NCI-H2171 (cell line): ENCODE measurements around the gene BCOR.
A peak's percentile ranks its signal among the peaks of the same experiment; 100 is the strongest.

Source experiments
- DNase-seq: peaks from one replicate; lab custom pipeline; 2025; lab: John Stamatoyannopoulos, UW

Gene BCOR

DNA sequence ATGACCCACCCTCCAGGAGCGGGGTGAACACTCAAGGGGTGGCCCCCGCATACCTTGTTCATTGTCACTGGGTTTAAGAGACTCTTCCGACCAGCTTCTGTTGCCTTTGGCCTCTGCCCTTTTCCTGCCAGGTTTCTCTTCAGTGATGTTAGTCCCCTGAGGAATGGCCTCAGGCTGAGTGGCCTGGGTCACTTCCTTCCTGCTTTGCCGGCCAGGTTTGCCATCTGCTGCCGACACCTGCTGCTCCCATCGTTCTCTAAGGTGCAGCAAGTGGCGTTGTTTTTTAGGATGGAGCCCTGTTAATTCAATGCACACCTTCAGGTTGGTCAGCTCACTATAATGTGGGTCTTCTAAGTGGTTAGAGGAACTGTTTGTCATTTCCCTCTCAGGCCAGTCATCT is 34.2 kb downstream of the BCOR start:
- no peak for DNase-seq

DNA sequence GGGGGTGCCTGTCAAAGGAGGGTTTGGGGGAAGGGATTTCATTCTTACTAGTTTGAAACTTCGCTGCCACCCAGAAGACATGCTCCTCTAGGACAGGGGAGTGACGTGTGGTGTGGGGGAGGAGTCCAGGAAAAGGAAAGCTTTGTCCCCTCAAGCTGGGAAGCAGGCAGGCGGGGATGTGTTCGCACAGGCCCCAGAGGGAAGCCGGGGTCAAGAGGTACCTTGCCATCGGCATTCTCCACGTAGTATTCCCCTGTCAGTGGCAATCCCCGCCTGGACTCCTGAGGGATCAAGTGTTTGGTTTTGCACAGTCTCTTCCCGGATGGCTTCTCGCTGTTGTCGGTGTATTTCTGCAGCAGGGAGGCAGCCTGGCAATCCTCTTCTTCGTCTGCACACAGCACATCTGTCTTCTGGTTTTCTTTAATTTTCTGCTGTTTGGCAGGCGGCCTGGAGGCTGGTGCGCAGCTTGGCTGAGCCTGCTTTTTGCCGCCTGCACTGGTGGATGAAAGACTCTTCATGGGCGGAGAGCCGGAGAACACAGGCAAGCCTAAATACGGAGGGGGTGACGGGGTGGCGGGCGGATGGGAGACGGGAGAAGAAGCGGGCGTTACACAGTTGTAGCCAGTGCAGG is 35.1 kb downstream of the BCOR start:
- no peak for DNase-seq

DNA sequence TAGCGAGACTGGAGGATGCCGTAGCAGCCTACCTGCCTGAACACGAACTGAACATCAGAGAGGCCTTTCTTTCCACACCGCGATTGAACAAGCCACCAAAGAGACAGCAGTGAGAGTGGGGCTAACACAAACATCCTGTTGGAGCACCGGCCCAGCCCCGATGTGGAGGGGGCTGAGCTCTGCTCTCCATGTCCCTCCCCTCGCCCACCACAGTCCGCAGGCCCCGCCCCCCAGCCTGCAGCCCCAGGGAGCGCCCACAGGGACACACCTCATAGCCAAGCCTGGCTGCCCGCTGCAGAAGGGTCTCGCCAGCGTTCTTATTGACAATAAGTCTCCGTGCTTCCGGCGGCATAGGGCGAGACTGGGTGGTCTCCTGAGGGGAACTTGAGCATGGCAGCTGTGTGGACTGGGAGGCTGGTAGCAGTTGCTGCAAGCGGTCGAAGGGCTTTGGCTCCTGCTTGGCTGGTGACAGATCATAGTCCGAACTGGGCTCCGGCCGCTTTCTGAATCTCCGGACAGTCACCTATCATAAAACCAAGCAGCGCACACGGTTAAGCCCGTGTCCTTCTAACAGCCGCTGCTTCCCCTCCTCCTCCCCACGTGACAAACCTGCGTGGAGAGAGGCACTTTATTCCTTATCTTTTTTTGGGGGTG is 35.8 kb downstream of the BCOR start:
- DNase-seq, result no peak

DNA sequence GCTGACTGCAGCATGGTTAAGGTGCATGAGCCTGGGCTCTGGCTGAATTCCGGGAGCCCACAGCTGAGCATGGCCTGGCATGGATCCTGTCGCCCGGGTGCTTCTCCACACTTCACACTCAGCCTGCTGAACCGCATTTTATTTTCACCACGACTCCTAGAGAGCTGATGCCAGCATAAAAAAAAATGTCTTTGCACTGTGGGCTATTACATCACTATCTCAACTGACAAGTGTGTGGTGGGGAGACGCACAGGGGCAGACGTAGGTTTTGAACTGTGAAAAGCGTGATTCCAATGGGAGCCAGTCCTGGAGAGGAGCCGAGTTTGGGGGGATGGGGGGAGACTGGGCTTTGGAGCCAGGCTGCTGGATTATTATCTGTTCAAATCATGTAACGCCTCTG is 36.8 kb downstream of the BCOR start:
- DNase-seq, result no peak

DNA sequence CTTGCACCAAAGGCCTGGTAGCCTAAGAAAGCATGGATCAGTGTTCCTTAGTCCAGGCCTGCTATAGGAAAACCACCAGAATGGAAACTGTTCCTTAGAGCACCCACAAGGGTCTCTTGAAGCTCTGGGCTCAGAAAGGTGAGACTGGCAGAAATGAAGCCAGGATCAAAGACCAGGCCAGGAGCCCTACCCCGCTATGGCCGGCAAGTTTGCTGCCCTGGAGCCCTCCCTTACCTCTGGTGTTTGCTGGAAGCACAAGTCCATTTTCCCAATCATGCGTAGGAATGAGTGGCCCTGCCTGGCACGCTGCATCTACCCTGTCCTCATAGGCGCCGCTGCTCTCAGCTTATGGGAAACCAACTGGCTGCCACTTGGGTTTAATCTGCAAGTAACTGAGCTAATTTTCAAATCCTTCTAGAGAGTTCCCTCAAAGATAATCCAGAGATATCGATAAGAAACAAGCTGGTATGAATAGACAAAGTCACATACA is 37.4 kb downstream of the BCOR start:
- no peak for DNase-seq

DNA sequence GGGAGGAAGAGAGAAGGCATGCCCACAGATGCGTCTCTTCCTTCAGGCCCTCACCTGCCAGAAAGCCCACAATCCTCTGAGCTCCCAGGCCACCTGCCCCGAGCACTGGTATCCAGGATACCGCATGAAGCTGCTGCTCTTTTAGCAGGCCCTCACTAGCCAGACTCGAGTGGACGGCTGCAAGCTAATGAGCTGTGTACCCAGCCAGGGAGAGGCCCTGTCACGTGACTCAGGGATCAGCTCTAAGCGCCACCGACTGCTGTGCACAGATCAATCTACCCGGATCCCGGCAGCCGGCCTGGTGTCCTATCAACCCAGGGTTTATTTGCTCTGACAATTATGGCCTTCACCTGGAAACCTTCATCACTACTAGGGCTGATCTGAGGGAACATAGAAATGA is 39.0 kb downstream of the BCOR start:
- no peak for DNase-seq

DNA sequence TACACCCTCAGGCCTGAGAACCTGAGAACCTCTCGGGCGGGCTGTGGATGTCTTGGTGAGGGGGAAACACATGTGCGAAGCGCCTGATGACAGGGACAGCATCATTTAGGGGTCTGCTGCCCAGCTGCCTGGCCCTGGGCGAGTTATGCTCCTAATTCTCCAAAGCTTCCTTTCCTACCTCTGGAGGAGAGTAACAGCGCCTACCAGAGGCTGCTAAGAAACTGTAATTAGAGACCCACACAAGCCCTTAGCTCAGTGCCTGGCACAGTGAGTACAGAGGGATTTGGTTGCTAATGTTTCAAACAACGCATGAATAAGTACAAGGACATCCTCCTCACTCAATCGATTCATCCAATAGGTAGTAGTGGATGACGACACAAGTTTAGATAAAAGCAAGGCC is 40.4 kb downstream of the BCOR start:
- no peak for DNase-seq

DNA sequence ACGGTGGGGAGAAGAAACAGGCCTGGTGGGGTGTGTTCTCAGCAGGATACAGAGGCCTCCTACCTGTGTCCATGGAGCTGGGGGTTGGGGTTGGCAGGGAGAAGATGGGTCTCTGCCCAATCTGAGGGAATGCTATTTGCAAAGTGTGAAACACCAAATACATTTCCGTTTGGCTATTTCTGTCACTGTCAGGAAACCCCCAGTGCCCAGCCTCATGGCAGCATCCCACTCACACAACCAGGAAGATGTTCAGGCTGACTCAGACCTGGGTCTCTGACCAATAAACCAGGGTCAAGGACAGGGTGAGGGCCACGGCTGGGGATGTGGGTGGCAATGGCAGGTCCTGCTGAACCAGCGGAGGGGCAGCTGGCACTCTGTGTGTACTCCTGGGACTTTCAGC is 41.3 kb downstream of the BCOR start:
- no peak for DNase-seq

DNA sequence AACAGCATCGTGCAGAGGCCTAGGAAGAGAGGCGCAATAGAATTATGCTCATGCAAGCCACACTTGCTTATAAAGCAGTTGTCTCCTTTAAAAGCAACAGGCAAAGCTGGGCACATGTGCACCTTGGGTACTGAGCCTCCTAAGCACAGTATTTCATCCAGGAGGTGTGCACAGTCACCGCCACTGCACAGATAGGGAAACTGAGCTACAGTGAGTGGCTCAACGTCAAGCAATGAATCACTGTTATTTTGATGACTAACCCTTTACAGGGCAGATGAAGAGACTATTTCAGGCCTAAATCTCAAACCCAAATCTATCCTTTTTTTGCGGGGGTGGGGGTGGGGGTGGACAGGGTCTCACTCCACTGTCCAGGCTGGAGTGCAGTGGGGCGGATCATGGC is 42.3 kb downstream of the BCOR start:
- DNase-seq, result no peak

DNA sequence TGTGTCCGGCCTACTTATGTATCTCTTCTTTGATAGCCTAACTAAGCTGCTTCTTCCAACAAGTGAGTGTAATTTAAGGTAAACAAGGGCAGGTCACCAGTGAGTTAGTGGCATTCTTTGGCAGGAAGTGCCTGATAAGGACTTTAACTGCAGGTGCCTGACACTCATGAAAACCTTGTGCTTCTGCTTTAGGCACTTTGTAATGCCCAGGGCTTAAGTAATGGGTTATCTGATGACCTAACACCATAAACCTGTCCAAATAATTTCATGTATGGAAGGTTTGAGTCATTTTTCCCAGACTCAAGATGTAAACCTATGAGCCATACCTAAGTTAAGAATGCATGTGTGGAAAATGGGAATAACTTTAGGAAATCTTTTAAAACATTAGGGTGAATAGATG is 43.0 kb downstream of the BCOR start:
- DNase-seq, result no peak

DNA sequence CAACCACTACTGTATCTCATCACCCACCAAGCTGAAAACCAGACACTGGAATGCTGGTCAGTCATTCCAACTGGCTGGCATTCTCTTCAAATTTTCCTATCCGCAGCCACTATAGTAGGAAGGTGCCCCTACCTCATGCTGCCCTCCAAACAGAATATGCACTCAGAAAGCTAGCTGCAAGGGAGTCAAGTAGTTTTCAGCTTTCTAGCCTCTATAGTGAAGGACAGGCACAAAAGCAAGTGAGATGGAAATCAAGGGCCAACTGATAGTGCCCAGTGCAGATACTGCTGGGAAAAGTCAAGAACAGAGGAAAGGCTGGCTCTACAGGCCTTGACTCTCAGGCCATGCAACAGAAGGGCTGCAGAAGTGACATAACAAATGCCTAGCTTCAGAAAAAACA is 47.2 kb downstream of the BCOR start:
- DNase-seq, result no peak

DNA sequence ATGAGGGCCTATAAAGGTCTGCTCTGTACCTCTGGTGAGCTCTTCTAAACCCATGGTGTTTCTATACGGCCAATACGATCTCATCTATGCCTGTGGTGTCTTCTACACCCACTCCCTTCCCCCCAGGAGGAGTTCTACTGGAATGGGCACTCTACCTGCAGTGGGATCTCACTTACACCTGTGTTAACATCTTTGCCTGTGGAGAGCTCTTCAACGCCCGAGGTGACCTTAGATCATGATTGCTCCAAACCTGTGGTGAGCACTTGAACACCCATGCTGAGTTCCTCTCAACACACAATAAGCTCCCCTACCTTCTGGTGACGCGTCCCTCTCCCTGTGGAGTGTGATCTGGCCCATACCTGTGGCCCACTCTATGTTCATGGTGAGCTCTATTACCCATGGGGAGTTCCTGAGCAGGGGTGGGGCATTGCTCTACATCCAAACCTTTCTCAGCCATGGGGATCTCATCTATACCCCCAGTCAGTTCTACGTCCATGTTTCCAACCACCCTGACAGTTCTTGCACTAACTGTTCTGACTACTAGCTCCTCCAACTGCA is 48.6 kb downstream of the BCOR start:
- DNase-seq, result no peak

DNA sequence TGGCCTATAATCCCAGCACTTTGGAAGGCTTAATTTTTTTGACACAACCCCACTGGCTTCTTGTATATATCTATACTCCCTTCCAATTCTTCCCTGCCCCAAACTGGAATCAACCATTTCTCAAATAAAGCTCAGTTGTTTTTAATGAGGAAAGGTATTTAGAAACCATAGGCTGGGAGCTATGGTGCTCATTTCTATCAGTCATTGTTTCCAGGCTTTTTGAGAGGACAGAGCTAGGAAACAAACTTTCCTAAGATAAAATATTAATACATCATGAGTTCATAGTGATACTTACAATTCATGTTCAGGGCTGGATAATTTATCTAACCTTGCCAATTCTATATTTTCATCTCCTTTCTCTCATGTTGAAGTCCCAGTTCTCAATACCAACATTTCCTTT is 50.3 kb downstream of the BCOR start:
- DNase-seq, result no peak

DNA sequence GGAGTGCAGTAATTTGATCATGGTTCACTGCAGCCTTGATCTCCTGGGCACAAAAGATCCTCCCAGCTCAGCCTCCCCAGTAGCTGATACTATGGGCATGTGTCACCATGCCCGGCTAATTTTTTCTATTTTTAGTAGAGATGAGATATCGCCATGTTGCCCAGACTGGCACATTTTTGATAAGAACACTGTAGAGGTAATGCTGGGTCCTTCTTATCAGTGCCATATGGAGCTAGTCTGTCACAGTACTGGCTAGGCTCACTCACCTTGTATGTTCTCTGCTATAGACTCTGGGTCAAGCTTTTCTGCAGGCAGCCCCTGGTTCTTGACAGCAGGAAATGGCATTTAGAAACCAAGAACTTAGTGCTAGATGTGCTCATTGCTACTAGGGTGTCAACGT is 53.9 kb downstream of the BCOR start:
- no peak for DNase-seq

DNA sequence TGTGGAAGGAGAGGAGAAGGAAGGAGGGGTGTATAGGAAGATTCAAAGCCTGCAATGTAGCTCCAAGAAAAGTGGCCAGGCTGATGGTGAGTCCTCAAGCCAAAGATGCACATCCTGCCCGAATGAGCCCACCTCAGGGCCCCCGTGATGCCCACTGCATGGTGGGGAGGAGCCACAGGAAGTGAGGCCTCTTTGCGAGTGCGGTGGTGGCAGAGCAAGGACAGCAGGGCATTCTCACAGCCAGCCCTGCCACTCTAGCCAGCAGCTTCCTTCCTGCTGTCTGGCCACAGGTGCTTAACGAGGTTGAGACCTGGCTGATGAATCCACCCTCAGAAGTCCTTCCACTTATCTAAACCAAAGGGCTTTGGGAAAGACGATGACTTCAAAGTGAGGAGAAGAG is 55.8 kb downstream of the BCOR start:
- DNase-seq, result no peak

DNA sequence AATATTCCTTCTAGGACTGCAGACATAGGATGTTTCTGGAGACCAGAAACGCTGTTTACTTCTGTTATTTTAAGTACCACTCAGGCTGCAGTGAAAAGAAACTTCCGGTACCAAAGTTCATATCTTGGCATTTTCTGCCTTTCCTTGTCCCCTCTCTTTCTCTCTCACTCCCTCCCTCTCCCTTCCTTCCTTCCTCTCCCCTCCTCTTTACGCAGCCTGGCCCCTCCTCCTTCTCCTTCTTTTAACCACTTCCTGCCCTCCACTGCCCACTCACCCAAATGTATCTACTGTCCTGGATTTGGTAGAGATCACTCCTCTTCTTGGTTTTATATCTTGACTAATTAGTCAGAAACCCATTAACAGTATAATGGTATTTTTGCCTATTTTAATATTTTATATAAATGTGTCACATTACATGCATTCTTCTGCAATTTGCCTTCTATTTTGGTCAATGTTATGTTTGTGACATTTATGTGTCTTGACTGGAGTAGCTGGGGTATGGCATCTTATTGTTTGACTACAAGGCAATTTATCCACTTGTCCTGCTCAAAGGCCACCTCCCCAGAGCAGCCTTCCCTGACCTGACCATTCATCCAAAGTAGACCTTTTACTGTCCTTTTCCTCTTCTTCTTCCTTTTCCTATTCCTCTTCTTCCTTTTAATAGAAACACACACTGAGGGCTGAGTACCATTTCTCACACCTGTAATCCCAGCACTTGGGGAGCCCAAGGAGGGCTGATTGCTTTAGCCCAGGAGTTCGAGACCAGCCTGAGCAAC is 56.9 kb downstream of the BCOR start:
- no peak for DNase-seq

DNA sequence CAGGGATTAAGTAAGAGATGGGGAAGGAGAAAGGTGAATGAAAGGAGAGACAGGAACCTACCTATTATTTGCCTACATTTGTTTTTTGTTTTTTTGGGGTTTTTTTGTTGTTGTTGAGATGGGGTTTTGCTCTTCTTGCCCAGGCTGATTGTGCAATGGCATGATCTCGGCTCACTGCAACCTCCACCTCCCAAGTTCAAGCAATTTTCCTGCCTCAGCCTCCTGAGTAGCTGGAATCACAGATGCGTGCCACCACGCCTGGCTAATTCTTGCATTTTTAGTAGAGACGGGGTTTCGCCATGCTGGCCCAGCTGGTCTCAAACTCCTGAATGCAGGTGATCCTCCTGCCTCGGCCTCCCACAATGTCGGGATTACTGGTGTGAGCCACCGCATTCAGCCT is 57.9 kb downstream of the BCOR start:
- no peak for DNase-seq

DNA sequence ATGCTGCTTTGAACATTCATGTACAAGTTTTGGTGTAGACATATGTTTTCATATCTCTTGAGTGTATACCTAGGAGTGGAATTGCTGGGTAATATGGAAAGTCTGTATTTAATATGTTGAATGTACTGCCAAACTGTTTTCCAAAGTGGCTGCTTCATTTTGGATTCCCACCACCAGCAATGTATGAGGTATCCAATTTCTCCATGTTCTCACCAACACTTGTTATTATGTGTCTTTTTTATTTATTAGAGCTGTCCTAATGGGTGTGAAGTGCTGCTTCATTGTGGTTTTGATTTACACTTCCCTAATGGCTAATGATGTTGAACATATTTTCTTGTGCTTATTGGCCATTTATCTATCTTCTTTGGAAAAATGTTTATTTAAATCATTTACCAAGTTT is 60.4 kb downstream of the BCOR start:
- no peak for DNase-seq

DNA sequence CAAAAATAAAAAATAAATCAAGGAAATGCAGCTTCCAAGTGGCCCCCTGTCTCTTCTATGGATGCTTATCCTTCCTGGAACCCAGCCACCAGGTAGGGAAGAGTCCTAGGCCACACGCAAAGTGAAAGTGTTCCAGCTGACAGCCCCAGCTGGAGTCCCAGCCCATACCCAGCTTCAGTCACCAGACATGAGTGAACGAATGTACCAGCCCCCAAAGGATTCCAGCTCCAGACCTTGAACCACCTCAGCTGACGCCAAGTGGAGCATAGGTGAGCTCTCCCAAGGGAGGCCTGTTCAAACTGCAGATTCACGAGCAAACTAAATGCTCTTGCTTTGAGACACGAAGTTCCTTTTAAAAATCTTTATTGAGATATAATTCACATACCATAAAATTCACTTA is 62.0 kb downstream of the BCOR start:
- DNase-seq, result peak; percentile 5

DNA sequence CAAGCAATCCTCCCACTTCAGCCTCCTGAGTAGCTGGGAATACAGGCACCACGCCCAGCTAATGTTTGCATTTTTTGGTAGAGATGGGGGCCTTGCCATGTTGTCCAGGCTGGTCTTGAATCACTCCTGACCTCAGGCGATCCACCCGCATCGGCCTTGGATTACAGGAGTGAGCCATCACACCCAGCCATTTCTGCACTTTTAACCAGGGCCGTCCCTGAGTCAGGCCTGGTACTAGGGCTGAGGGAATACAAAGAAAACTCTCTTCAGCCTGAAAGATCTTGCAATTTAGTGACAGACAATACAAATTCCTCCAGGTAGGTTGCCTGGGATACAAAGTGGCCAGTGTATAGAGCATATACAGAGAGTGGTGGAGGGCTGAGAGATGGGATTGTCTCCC is 65.8 kb downstream of the BCOR start:
- DNase-seq, result no peak

DNA sequence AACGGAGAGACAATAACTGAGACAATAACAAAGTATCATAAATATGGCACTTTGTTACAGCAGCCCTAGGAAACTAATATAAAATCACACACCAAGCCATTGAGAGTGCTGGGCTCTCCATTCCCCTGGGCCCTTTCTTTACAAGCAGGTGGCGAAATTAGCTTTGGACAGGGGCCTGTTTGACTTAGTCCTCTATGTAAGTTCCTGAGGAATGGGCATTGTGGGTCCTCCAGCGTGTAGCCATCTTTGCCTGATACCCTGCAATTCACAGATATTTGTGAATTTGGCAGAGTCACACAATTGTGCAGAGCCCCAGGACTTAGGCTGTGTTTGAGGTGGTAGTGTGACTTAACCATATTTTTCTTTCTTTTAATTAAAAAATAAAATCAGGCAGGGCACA is 67.6 kb downstream of the BCOR start:
- no peak for DNase-seq

DNA sequence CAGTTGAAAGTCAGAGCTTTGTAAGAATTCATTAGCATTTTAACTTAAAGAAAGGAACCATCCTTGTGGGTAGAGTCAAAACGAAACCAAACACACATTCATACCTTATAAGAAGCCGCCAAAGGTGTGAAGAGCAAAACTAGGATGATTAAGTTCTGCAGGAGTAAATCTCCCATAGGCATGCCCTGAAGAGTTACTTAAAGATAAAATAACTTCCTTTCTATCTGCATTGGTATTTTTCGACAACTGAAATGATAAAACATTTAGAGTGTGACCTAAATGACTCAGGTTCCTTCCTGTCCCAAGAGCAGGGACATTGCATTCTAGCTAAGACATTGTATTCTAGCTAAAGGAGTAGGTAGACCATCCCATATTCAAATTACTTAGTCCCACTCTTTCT is 75.3 kb downstream of the BCOR start:
- no peak for DNase-seq

DNA sequence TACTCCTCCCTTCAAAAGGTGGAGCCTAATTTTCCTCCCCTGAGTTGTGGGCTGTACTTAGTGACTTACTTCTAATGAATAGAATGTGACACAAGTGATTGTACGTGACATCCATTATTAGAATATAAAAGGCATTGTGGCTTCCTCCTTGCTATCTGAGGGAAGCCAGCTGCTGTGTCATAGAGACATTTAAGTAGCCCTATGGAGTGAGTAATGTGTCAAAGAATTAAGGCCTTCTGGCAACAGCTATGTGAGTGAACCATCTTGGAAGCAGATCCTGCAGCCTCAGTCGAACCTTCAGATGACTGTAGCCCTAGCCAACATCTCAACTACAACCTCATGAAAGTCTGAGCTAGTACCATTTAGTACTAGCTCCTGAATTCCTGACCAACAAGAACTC is 76.1 kb downstream of the BCOR start:
- DNase-seq, result no peak
